HEK293 (cell line): Measurements from ENCODE around the gene NDRG4.

Source experiments
- CTCF ChIA-PET: fragments of 350-600 bp; formaldehyde crosslinking; extraction: SDS; loops from one replicate; lab custom pipeline; 2021; ENCODE audit warnings: antibody characterized with exemption; lab: Yijun Ruan, JAX
- POLR2A ChIA-PET: fragments of 300-600 bp; formaldehyde crosslinking; extraction: SDS; loops from one replicate; lab custom pipeline; 2020; ENCODE audit warnings: antibody characterized with exemption, inconsistent platforms; lab: Yijun Ruan, JAX
- H3K27ac ChIP-seq: fragments of 200-500 bp; sonication (Bioruptor generic); 2 replicates; pipeline ENCODE4 v1.5.1; 2014; ENCODE audit warnings: low read depth, low read length, control low read depth, inconsistent platforms; ENCODE audit errors: extremely low read depth
- H3K36me3 ChIP-seq, 2 experiments: fragments of 200-500 bp in 1 of 2; sonication (Bioruptor generic) in 1 of 2; 1 replicate in 1 of 2; 2 replicates in 1 of 2; pipeline ENCODE4 v1.5.1; 2014 to 2017; ENCODE audit warnings: inconsistent platforms in 2 of 2, low read length in 2 of 2; ENCODE audit not compliant: control insufficient read depth in 2 of 2, insufficient read depth in 1 of 2
- H3K4me1 ChIP-seq: fragments of 200-500 bp; sonication (Bioruptor generic); 2 replicates; pipeline ENCODE4 v1.5.1; 2014; ENCODE audit warnings: mild to moderate bottlenecking, low read length, inconsistent platforms; ENCODE audit not compliant: control insufficient read depth, insufficient read depth
- H3K4me3 ChIP-seq: 2 replicates; pipeline ENCODE4 v1.5.1; 2011; ENCODE audit warnings: low read depth, mild to moderate bottlenecking, control low read depth, low read length, moderate library complexity
- H3K9me3 ChIP-seq: fragments of 200-500 bp; sonication (Bioruptor generic); 2 replicates; pipeline ENCODE4 v1.5.1; 2014; ENCODE audit warnings: low read depth, low read length, inconsistent platforms; ENCODE audit not compliant: control insufficient read depth, insufficient read depth
- BCL6B ChIP-seq: fragments of 450-650 bp; formaldehyde crosslinking; IDR thresholded peaks from 2 replicates; pipeline ENCODE4 v1.5.1; 2017; ENCODE audit warnings: missing biosample characterization, missing genetic modification characterization
- EGR2 ChIP-seq: fragments of 450-650 bp; formaldehyde crosslinking; IDR thresholded peaks from 2 replicates; pipeline ENCODE4 v1.5.1; 2016; ENCODE audit warnings: low read depth, missing biosample characterization, missing genetic modification characterization
- GFI1B ChIP-seq: fragments of 450-650 bp; formaldehyde crosslinking; IDR thresholded peaks from 2 replicates; pipeline ENCODE4 v1.5.1; 2016; ENCODE audit warnings: missing biosample characterization, missing genetic modification characterization
- HOXD13 ChIP-seq: sonication (generic); formaldehyde crosslinking; IDR thresholded peaks from 2 replicates; pipeline ENCODE4 v1.8.0; 2022; ENCODE audit warnings: missing genetic modification reagents, borderline replicate concordance
- PRDM4 ChIP-seq: fragments of 450-650 bp; formaldehyde crosslinking; IDR thresholded peaks from 2 replicates; pipeline ENCODE4 v1.5.1; 2017; ENCODE audit warnings: missing biosample characterization, missing genetic modification characterization
- TCF7L2 ChIP-seq: IDR thresholded peaks from 2 replicates; pipeline ENCODE4 v1.6.1; 2011; ENCODE audit warnings: low read depth, mild to moderate bottlenecking, inconsistent platforms, low read length, moderate library complexity, borderline replicate concordance
- WT1 ChIP-seq: fragments of 450-650 bp; formaldehyde crosslinking; IDR thresholded peaks from 2 replicates; pipeline ENCODE4 v1.5.1; 2016; ENCODE audit warnings: missing biosample characterization, missing genetic modification characterization
- ZBTB44 ChIP-seq: fragments of 450-650 bp; IDR thresholded peaks from 2 replicates; pipeline ENCODE4 v1.5.1; 2018; ENCODE audit warnings: missing biosample characterization, mild to moderate bottlenecking, missing genetic modification characterization
- ZBTB7A ChIP-seq: fragments of 450-650 bp; formaldehyde crosslinking; IDR thresholded peaks from 2 replicates; pipeline ENCODE4 v1.5.1; 2016; ENCODE audit warnings: low read depth, missing biosample characterization, missing genetic modification characterization
- ZNF114 ChIP-seq: fragments of 450-650 bp; formaldehyde crosslinking; IDR thresholded peaks from 2 replicates; pipeline ENCODE4 v1.5.0; 2017; ENCODE audit warnings: missing biosample characterization, missing genetic modification characterization
- ZNF121 ChIP-seq: fragments of 450-650 bp; formaldehyde crosslinking; IDR thresholded peaks from 2 replicates; pipeline ENCODE4 v1.5.1; 2016; ENCODE audit warnings: missing biosample characterization, missing genetic modification characterization
- ZNF274 ChIP-seq, 2 experiments: fragments of 200-500 bp in 1 of 2; fragments of 450-650 bp in 1 of 2; sonication (Bioruptor generic) in 1 of 2; formaldehyde crosslinking in 1 of 2; IDR thresholded peaks; 2 replicates each; pipeline versions ENCODE4 v1.5.1 to v1.6.1; 2014 to 2016; ENCODE audit warnings: borderline replicate concordance in 1 of 2, inconsistent platforms in 1 of 2, low read length in 1 of 2, missing biosample characterization in 1 of 2, missing genetic modification characterization in 1 of 2
- ZNF416 ChIP-seq: fragments of 450-650 bp; formaldehyde crosslinking; IDR thresholded peaks from 2 replicates; pipeline ENCODE4 v1.5.1; 2016; ENCODE audit warnings: missing biosample characterization, missing genetic modification characterization
- ZNF473 ChIP-seq: fragments of 450-650 bp; formaldehyde crosslinking; IDR thresholded peaks from 2 replicates; pipeline ENCODE4 v1.5.1; 2017; ENCODE audit warnings: missing biosample characterization, missing genetic modification characterization
- ZNF580 ChIP-seq: fragments of 450-650 bp; formaldehyde crosslinking; IDR thresholded peaks from 2 replicates; pipeline ENCODE4 v1.5.1; 2016; ENCODE audit warnings: missing biosample characterization, missing genetic modification characterization
- ZNF600 ChIP-seq: fragments of 450-650 bp; formaldehyde crosslinking; IDR thresholded peaks from 2 replicates; pipeline ENCODE4 v1.5.1; 2016; ENCODE audit warnings: missing biosample characterization, missing genetic modification characterization
- ZNF621 ChIP-seq: fragments of 450-650 bp; formaldehyde crosslinking; IDR thresholded peaks from 2 replicates; pipeline ENCODE4 v1.5.1; 2017; ENCODE audit warnings: missing biosample characterization, missing genetic modification characterization
- ZNF76 ChIP-seq: fragments of 450-650 bp; formaldehyde crosslinking; IDR thresholded peaks from 2 replicates; pipeline ENCODE4; 2016; ENCODE audit warnings: low read depth, missing biosample characterization, missing genetic modification characterization, borderline replicate concordance
- ZNF777 ChIP-seq: fragments of 450-650 bp; formaldehyde crosslinking; IDR thresholded peaks from 2 replicates; pipeline ENCODE4 v1.5.1; 2017; ENCODE audit warnings: missing biosample characterization, missing genetic modification characterization, borderline replicate concordance
- ZSCAN16 ChIP-seq: fragments of 450-650 bp; formaldehyde crosslinking; IDR thresholded peaks from 2 replicates; pipeline ENCODE4 v1.5.1; 2016; ENCODE audit warnings: missing biosample characterization, missing genetic modification characterization

Gene NDRG4

GRCh38 chr16:58459344-58460218 is 40.4 kb upstream of the NDRG4 start (continued):
- TF ChIP-seq GFI1B (tag by site-specific recombination), result peak; percentile 16; the same call in 1 of the 2 replicates

GRCh38 chr16:58460219-58460610 is 39.7 kb upstream of the NDRG4 start:
- ChIA-PET CTCF (interaction anchor here (1.6 kb wide), 1 partner anchor 28 kb away, joined by 6 read pairs; no protein-coding TSS in a partner anchor), POLR2A (no interaction called here)
- H3K4me1 ChIP-seq, result peaks cover 5% of the 10 kb centered on the region; the same call in 1 of the 2 replicates
- no peak overlapping the region for H3K4me3 ChIP-seq
- no peak for TF ChIP-seq ZBTB44 (tag by site-specific recombination)
- no peak for TF ChIP-seq ZNF114 (tag by site-specific recombination)
- TF ChIP-seq ZBTB7A (tag by site-specific recombination), result no peak
- no peak for TF ChIP-seq ZNF777 (tag by site-specific recombination)
- no peak for TF ChIP-seq ZNF580 (tag by site-specific recombination)
- no peak for TF ChIP-seq ZNF473 (tag by site-specific recombination)
- TF ChIP-seq ZNF274 (IDR thresholded peaks at IDR 0.05; ENCODE audit: low read length), result no peak
- TF ChIP-seq ZNF274 (tag by site-specific recombination; IDR thresholded peaks at IDR 0.05; ENCODE audit: borderline replicate concordance), result no peak
- no peak for TF ChIP-seq HOXD13 (CRISPR knock-in tag)
- TF ChIP-seq, all 188 proteins: peak for 0
- Histone ChIP-seq H3K9me3 (no peaks in the 10 kb centered on the region), H3K36me3 (no peaks in the 10 kb centered on the region), H3K27ac (no peak overlapping the region)

GRCh38 chr16:58461056-58461455 is 38.9 kb upstream of the NDRG4 start:
- Histone ChIP-seq H3K4me1 (peaks cover 5% of the 10 kb centered on the region; the same call in 1 of the 2 replicates), H3K27ac (no peak overlapping the region), H3K9me3 (no peaks in the 10 kb centered on the region), H3K4me3 (no peak overlapping the region), H3K36me3 (no peaks in the 10 kb centered on the region)
- ChIA-PET POLR2A (no interaction called here), CTCF (no interaction called here)
- no peak for TF ChIP-seq ZSCAN16 (tag by site-specific recombination)
- 0 out of 2 replicates have a peak, but pooled peaks have one; percentile 27 for TF ChIP-seq ZNF600
- no peak for TF ChIP-seq PRDM4
- no peak for TF ChIP-seq ZNF777 (tag by site-specific recombination)

- TF ChIP-seq TCF7L2 (no peak), ZNF416 (no peak), WT1 (tag by site-specific recombination) (no peak), EGR2 (tag by site-specific recombination) (no peak), BCL6B (tag by site-specific recombination) (no peak), ZNF76 (tag by site-specific recombination) (no peak), ZNF121 (tag by site-specific recombination) (no peak), ZNF621 (tag by site-specific recombination) (no peak)
- Histone ChIP-seq H3K4me3 (no peak overlapping the region), H3K36me3 (no peaks in the 10 kb centered on the region), H3K4me1 (peaks cover 2% of the 10 kb centered on the region; the same call in 1 of the 2 replicates), H3K27ac (no peak overlapping the region), H3K9me3 (no peaks in the 10 kb centered on the region)
- ChIA-PET CTCF (no interaction called here), POLR2A (no interaction called here)
Observed at GRCh38 chr16:58461640-58462039, 38.3 kb upstream of the NDRG4 start.
